SK-N-SH (cell line): ENCODE results near the gene CAMSAP1. TPM values are rescaled to one million over a fixed set of nuclear protein-coding genes. Genes with fewer than 3 reads are reported as not detected.

Experiments used
- CTCF ChIA-PET: fragments of 300-600, 350-600 bp; formaldehyde crosslinking; extraction: SDS; loops from one replicate; lab custom pipeline; 2021; lab: Yijun Ruan, JAX
- POLR2A ChIA-PET: fragments of 350-600 bp; sonication (Branson Sonifier 250); formaldehyde crosslinking; extraction: SDS; loops from one replicate; lab custom pipeline; 2020; ENCODE audit warnings: antibody characterized with exemption, inconsistent platforms; lab: Yijun Ruan, JAX
- DNase-seq: peaks from one replicate; pipeline ENCODE4 v3.0.0; 2012
- H2AFZ ChIP-seq: fragments of 200-600 bp; sonication (generic); 2 replicates; pipeline ENCODE4 v1.8.1; 2016; ENCODE audit warnings: antibody characterized with exemption, mild to moderate bottlenecking, low read depth
- H3F3A ChIP-seq: fragments of 200-600 bp; sonication (generic); replicated peaks from 2 replicates; pipeline ENCODE3; 2016; ENCODE audit warnings: antibody characterized with exemption, mild to moderate bottlenecking; ENCODE audit not compliant: insufficient read depth
- H3K27ac ChIP-seq, 2 experiments: fragments of 200-500 bp in 1 of 2; fragments of 200-600 bp in 1 of 2; sonication (Bioruptor generic) in 1 of 2; sonication (generic), shearing (Covaris generic) in 1 of 2; 2 replicates each; pipeline versions ENCODE4 v1.5.1 to v1.6.1; 2014 to 2016; ENCODE audit warnings: low read depth in 2 of 2, inconsistent platforms in 1 of 2, low read length in 1 of 2, mild to moderate bottlenecking in 1 of 2, mixed read lengths in 1 of 2
- H3K27me3 ChIP-seq: fragments of 200-600 bp; sonication (generic), shearing (Covaris generic); 2 replicates; pipeline ENCODE4 v1.6.1; 2016; ENCODE audit warnings: mixed run types; ENCODE audit not compliant: insufficient read depth
- H3K36me3 ChIP-seq, 2 experiments: fragments of 200-500 bp in 1 of 2; fragments of 200-600 bp in 1 of 2; sonication (Bioruptor generic) in 1 of 2; sonication (generic) in 1 of 2; replicated peaks in 1 of 2; 2 replicates each; pipeline versions ENCODE3 to v1.5.1; 2014 to 2016; ENCODE audit warnings: low read length in 1 of 2, mild to moderate bottlenecking in 1 of 2; ENCODE audit not compliant: insufficient read depth in 2 of 2, control insufficient read depth in 1 of 2
- H3K4me1 ChIP-seq, 2 experiments: fragments of 200-500 bp in 1 of 2; fragments of 200-600 bp in 1 of 2; sonication (Bioruptor generic) in 1 of 2; sonication (generic), shearing (Covaris generic) in 1 of 2; 2 replicates each; pipeline versions ENCODE4 v1.5.1 to v1.6.1; 2014 to 2016; ENCODE audit warnings: low read depth in 1 of 2, low read length in 1 of 2, mixed run types in 1 of 2; ENCODE audit not compliant: insufficient read depth in 2 of 2, control insufficient read depth in 1 of 2
- H3K4me2 ChIP-seq: fragments of 200-600 bp; sonication (generic), shearing (Covaris generic); 2 replicates; pipeline ENCODE4 v1.6.1; 2017; ENCODE audit warnings: mixed run types
- H3K4me3 ChIP-seq, 2 experiments: fragments of 200-500 bp in 1 of 2; fragments of 200-600 bp in 1 of 2; sonication (Bioruptor generic) in 1 of 2; sonication (generic), shearing (Covaris generic) in 1 of 2; 2 replicates each; pipeline versions ENCODE4 v1.5.1 to v1.8.1; 2014 to 2016; ENCODE audit warnings: low read depth in 2 of 2, inconsistent platforms in 1 of 2, low read length in 1 of 2, mild to moderate bottlenecking in 1 of 2, mixed read lengths in 1 of 2, moderate library complexity in 1 of 2
- H3K79me2 ChIP-seq: fragments of 200-600 bp; sonication (generic); 2 replicates; pipeline ENCODE4 v1.8.1; 2017; ENCODE audit warnings: mild to moderate bottlenecking; ENCODE audit not compliant: insufficient read depth
- H3K9ac ChIP-seq: fragments of 200-600 bp; sonication (generic); 2 replicates; pipeline ENCODE4 v1.6.1; 2017; ENCODE audit warnings: mixed run types
- H3K9me2 ChIP-seq: fragments of 200-600 bp; sonication (generic); 2 replicates; pipeline ENCODE4 v1.6.1; 2017; ENCODE audit warnings: mixed run types
- H3K9me3 ChIP-seq: fragments of 200-600 bp; sonication (generic); 2 replicates; pipeline ENCODE4 v1.6.1; 2017; ENCODE audit warnings: mixed run types, mild to moderate bottlenecking, moderate library complexity
- H4K20me1 ChIP-seq: fragments of 200-600 bp; sonication (generic); 2 replicates; pipeline ENCODE4 v1.6.1; 2017; ENCODE audit warnings: mild to moderate bottlenecking, mixed run types; ENCODE audit not compliant: insufficient read depth
- ELF1 ChIP-seq: IDR thresholded peaks from 2 replicates; pipeline ENCODE4 v1.4.0; 2012
- EP300 ChIP-seq, 2 experiments: IDR thresholded peaks; 2 replicates each; pipeline versions ENCODE4 v1.4.0 to v1.6.1; 2012; ENCODE audit warnings: borderline replicate concordance in 1 of 2, low read depth in 1 of 2, low read length in 1 of 2
- EZH2phosphoT487 ChIP-seq: fragments of 200-600 bp; sonication (generic); IDR thresholded peaks from 2 replicates; pipeline ENCODE4 v1.6.1; 2017; ENCODE audit warnings: low read depth, mixed run types, mild to moderate bottlenecking, antibody characterized with exemption, moderate library complexity, borderline replicate concordance
- FOSL2 ChIP-seq: IDR thresholded peaks from 2 replicates; pipeline ENCODE4 v1.4.0; 2012; ENCODE audit warnings: low read depth, mild to moderate bottlenecking, moderate library complexity, borderline replicate concordance
- GABPA ChIP-seq: IDR thresholded peaks from 2 replicates; pipeline ENCODE4 v1.4.0; 2012; ENCODE audit warnings: low read depth, mild to moderate bottlenecking
- GATA2 ChIP-seq: sonication (generic); formaldehyde crosslinking; IDR thresholded peaks from 2 replicates; pipeline ENCODE4 v1.5.0; 2020; ENCODE audit warnings: mild to moderate bottlenecking, missing genetic modification reagents
- JUND ChIP-seq: IDR thresholded peaks from 2 replicates; pipeline ENCODE4 v1.4.0; 2012
- MEF2A ChIP-seq: IDR thresholded peaks from 2 replicates; pipeline ENCODE4 v1.4.0; 2012; ENCODE audit warnings: low read depth, borderline replicate concordance
- NFIC ChIP-seq: IDR thresholded peaks from 2 replicates; pipeline ENCODE4 v1.4.0; 2012; ENCODE audit warnings: borderline replicate concordance
- POLR2AphosphoS5 ChIP-seq: IDR thresholded peaks from 2 replicates; pipeline ENCODE4 v1.6.1; 2012; ENCODE audit warnings: low read depth, low read length
- RAD21 ChIP-seq: IDR thresholded peaks from 2 replicates; pipeline ENCODE4 v1.6.1; 2012; ENCODE audit warnings: mild to moderate bottlenecking, low read length
- SMC3 ChIP-seq: IDR thresholded peaks from 2 replicates; pipeline ENCODE4 v1.6.1; 2012; ENCODE audit warnings: low read depth, low read length, improper control_type of control experiment
- TCF12 ChIP-seq: IDR thresholded peaks from 2 replicates; pipeline ENCODE4 v1.4.0; 2012
- TEAD4 ChIP-seq: IDR thresholded peaks from 2 replicates; pipeline ENCODE4 v1.4.0; 2012; ENCODE audit warnings: mild to moderate bottlenecking, borderline replicate concordance; ENCODE audit not compliant: insufficient read depth
- WGBS: methylation state at CpG from one replicate; pipeline ENCODE4 v1.1.6; 2017; ENCODE audit warnings: low lambda C conversion rate; 5-methylcytosine and 5-hydroxymethylcytosine counted together
- polyA plus RNA-seq, 3 experiments: library from polyadenylated mRNA; depleted of rRNA; stranded (reverse); fragments of >200 nt; gene quantifications; 2 replicates each; pipeline ENCODE4 v1.2.3, GENCODE V29; 2012
- TF ChIP-seq, protein P1 (sequence below): fragments of 200-600 bp; sonication (generic); IDR thresholded peaks from 2 replicates; pipeline ENCODE4 v1.6.1; 2017; ENCODE audit warnings: antibody characterized with exemption, mild to moderate bottlenecking, moderate library complexity
- TF ChIP-seq, protein P2 (sequence below): fragments of 150-350 bp; IDR thresholded peaks from 2 replicates; pipeline ENCODE4 v1.6.1; 2017; ENCODE audit warnings: antibody characterized with exemption, low read length, low read depth, borderline replicate concordance
- TF ChIP-seq, protein P3 (sequence below): IDR thresholded peaks from 2 replicates; pipeline ENCODE4 v1.4.0; 2012; ENCODE audit warnings: low read depth, borderline replicate concordance

CAMSAP1 gene
- polyA plus RNA-seq, 1 of the 3 experiments (the other 2 are of a cell fraction), result 8.9 TPM

DNA sequence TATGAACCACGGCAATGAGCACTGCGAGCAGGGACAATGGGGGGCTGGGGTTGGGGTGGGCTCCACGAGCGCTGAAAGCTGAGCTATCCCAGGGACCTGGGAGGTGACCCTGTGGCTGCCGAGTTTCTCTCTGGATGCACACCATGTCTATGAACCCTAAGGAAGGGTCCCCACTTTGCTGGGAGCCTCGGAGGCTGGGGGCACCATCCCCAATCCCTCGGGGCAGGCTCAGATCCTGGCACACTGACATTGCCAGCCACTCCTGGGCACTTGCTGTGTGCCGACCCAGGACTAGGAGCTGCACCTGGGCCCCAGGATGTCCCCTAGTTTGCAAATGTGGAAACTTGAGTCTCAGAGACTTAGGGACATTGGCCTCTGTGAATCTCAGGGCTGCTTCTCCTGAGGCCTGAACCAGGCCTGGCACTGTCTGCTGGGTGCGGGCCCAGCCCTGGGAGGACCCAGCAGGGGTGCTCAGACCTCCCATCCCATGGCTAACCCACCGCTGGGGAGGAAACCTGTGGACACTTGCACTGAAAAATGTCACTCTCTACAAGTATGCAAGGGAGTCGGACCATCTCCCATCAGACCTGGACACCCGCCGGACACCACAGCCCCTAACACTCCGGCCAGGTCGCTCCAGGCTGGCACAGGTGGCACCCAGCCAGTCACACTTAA lies 13.0 kb upstream of the CAMSAP1 start:
- Histone ChIP-seq H3F3A (no peaks in the 10 kb centered on the region), H2AFZ (no peak overlapping the region), H3K9me3 (peaks cover 8% of the 10 kb centered on the region; the same call in 1 of the 2 replicates), H3K4me3 (no peak overlapping the region), H3K9me2 (no peaks in the 10 kb centered on the region), H3K27me3 (no peaks in the 10 kb centered on the region), H3K9ac (no peak overlapping the region), H3K4me1 (no peaks in the 10 kb centered on the region), H3K4me2 (no peak overlapping the region), H4K20me1 (no peaks in the 10 kb centered on the region), H3K79me2 (no peaks in the 10 kb centered on the region), H3K36me3 (peaks cover 7 to 26% of the 10 kb centered on the region in 2 experiments), H3K27ac (no peak overlapping the region)
- ChIA-PET POLR2A (interaction anchor here (0.6 kb wide), 1 partner anchor 1819 kb away, joined by 4 read pairs; no protein-coding TSS in a partner anchor), CTCF (interaction anchor here (1.1 to 1.5 kb wide), 3 partner anchors 57 to 317 kb away, joined by 3 to 4 read pairs (median 3); no protein-coding TSS in a partner anchor)
- 89% methylated on average over 9 of the region's 15 CpGs for WGBS
- TF ChIP-seq POLR2AphosphoS5, result no peak
- no peak for TF ChIP-seq FOSL2
- TF ChIP-seq, protein P1, sequence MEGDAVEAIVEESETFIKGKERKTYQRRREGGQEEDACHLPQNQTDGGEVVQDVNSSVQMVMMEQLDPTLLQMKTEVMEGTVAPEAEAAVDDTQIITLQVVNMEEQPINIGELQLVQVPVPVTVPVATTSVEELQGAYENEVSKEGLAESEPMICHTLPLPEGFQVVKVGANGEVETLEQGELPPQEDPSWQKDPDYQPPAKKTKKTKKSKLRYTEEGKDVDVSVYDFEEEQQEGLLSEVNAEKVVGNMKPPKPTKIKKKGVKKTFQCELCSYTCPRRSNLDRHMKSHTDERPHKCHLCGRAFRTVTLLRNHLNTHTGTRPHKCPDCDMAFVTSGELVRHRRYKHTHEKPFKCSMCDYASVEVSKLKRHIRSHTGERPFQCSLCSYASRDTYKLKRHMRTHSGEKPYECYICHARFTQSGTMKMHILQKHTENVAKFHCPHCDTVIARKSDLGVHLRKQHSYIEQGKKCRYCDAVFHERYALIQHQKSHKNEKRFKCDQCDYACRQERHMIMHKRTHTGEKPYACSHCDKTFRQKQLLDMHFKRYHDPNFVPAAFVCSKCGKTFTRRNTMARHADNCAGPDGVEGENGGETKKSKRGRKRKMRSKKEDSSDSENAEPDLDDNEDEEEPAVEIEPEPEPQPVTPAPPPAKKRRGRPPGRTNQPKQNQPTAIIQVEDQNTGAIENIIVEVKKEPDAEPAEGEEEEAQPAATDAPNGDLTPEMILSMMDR, result no peak
- TF ChIP-seq JUND, result no peak
- no peak for TF ChIP-seq RAD21
- TF ChIP-seq MEF2A, result no peak
- no peak for TF ChIP-seq SMC3
- no peak for TF ChIP-seq GABPA
- TF ChIP-seq GATA2 (CRISPR knock-in tag), result no peak
- TF ChIP-seq EZH2phosphoT487, result no peak
- TF ChIP-seq TCF12, result no peak
- no peak for TF ChIP-seq TEAD4
- TF ChIP-seq, protein P2, sequence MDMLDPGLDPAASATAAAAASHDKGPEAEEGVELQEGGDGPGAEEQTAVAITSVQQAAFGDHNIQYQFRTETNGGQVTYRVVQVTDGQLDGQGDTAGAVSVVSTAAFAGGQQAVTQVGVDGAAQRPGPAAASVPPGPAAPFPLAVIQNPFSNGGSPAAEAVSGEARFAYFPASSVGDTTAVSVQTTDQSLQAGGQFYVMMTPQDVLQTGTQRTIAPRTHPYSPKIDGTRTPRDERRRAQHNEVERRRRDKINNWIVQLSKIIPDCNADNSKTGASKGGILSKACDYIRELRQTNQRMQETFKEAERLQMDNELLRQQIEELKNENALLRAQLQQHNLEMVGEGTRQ, result no peak
- no peak for TF ChIP-seq EP300 (IDR thresholded peaks at IDR 0.05; ENCODE audit: borderline replicate concordance in 1 of 2, low read depth in 1 of 2, low read length in 1 of 2)
- TF ChIP-seq, protein P3, sequence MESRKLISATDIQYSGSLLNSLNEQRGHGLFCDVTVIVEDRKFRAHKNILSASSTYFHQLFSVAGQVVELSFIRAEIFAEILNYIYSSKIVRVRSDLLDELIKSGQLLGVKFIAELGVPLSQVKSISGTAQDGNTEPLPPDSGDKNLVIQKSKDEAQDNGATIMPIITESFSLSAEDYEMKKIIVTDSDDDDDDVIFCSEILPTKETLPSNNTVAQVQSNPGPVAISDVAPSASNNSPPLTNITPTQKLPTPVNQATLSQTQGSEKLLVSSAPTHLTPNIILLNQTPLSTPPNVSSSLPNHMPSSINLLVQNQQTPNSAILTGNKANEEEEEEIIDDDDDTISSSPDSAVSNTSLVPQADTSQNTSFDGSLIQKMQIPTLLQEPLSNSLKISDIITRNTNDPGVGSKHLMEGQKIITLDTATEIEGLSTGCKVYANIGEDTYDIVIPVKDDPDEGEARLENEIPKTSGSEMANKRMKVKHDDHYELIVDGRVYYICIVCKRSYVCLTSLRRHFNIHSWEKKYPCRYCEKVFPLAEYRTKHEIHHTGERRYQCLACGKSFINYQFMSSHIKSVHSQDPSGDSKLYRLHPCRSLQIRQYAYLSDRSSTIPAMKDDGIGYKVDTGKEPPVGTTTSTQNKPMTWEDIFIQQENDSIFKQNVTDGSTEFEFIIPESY, result no peak
- no peak for TF ChIP-seq NFIC
- TF ChIP-seq ELF1, result no peak
- DNase-seq, result no peak
